Activated T-helper 17 cell treated with anti-CD3 and anti-CD28 coated beads, Interleukin-2, amount 50 U/mL, for 72 hours (primary cell): ENCODE data around the gene DNAAF3. TPM values are rescaled to one million over a fixed set of nuclear protein-coding genes. Genes with fewer than 3 reads are reported as not detected.
"Not testable (repeated sequence)": the region's sequence is repeated elsewhere in the genome, so short reads cannot be mapped to it uniquely, and the experiment has no call there.

Experiments
- ATAC-seq: fragments of 150-1000 bp; cut with Tn5 transposase; replicated peaks from 2 replicates; pipeline ENCODE4 v1.10.0; 2021; ENCODE audit warnings: mild to moderate bottlenecking, moderate library complexity
- H3K27ac Mint-ChIP-seq: one replicate; pipeline ENCODE4 v1.8.0; 2022; ENCODE audit warnings: mixed read lengths
- H3K27me3 Mint-ChIP-seq: one replicate; pipeline ENCODE4 v1.8.0; 2022; ENCODE audit warnings: mixed read lengths
- H3K36me3 Mint-ChIP-seq: one replicate; pipeline ENCODE4 v1.8.0; 2022; ENCODE audit warnings: low read depth, mild to moderate bottlenecking, mixed read lengths
- H3K4me1 Mint-ChIP-seq: one replicate; pipeline ENCODE4 v1.8.0; 2022; ENCODE audit warnings: mixed read lengths
- H3K4me3 Mint-ChIP-seq: one replicate; pipeline ENCODE4 v1.8.0; 2022; ENCODE audit warnings: mild to moderate bottlenecking, mixed read lengths
- H3K9me3 Mint-ChIP-seq: one replicate; pipeline ENCODE4 v1.8.0; 2022; ENCODE audit warnings: mixed read lengths
- total RNA-seq, 2 donors: library from RNA; stranded (reverse); gene quantifications; one replicate each; pipeline ENCODE4 v1.2.3, GENCODE V29; 2022

Gene DNAAF3
- under 1 TPM in 1 of 2 donors, not detected in 1; 0.35 TPM for total RNA-seq

GRCh38 chr19:55166530-55167268 lies at the start of gene DNAAF3:
DNAAF3 (minus strand) TSS chr19:55166613; CDS start chr19:55166413, 200 bp downstream.
- Mint-ChIP-seq H3K27ac (peak within 1 kb of the TSS; percentile 5), H3K4me1 (peaks cover 10% of the 10 kb centered on the region), H3K9me3 (no peaks in the 10 kb centered on the region), H3K27me3 (peaks cover 46% of the 10 kb centered on the region), H3K4me3 (peak within 1 kb of the TSS; percentile 61), H3K36me3 (peaks cover 10% of the 10 kb centered on the region)
- peak; percentile 97 for ATAC-seq

- H3K4me1 Mint-ChIP-seq, result peaks cover 13% of the 10 kb centered on the region
- no peak overlapping the region for H3K27ac Mint-ChIP-seq
- no peak overlapping the region for H3K4me3 Mint-ChIP-seq
- H3K9me3 Mint-ChIP-seq, result peaks cover 4% of the 10 kb centered on the region
- peaks cover 18% of the 10 kb centered on the region for H3K27me3 Mint-ChIP-seq
- no peak for ATAC-seq
- no peaks in the 10 kb centered on the region for H3K36me3 Mint-ChIP-seq
Measured at GRCh38 chr19:55213547-55213946, 47.1 kb upstream of the DNAAF3 start.

DNA sequence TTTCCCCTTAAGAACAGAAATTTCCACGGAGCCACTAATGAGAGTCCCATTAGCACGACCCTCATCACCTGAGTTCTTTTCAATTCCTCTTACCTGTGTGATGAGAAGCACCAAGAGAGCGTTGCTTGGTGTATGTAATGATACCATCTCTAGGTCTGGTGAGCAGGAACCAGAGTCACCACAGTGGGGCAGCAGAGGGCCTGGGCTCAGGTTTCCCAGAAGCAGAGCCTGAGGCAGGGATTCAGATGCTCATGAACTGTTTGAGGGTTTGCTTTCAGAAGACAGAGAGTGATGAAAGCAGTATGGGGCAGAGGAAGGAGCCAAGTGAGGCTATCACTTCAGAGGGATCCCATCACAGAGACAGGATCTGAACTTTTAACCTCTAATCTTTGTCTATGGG lies 46.0 kb upstream of the DNAAF3 start:
- Mint-ChIP-seq H3K9me3 (peaks cover 4% of the 10 kb centered on the region), H3K4me3 (no peak overlapping the region), H3K27me3 (peaks cover 18% of the 10 kb centered on the region), H3K27ac (no peak overlapping the region), H3K36me3 (no peaks in the 10 kb centered on the region), H3K4me1 (peaks cover 13% of the 10 kb centered on the region)
- ATAC-seq, result peak; percentile 71

GRCh38 chr19:55209693-55210472 lies 43.5 kb upstream of the DNAAF3 start:
- no peaks in the 10 kb centered on the region for H3K9me3 Mint-ChIP-seq
- ATAC-seq, result no peak
- no peak overlapping the region for H3K27ac Mint-ChIP-seq
- no peaks in the 10 kb centered on the region for H3K36me3 Mint-ChIP-seq
- peaks cover 14% of the 10 kb centered on the region for H3K27me3 Mint-ChIP-seq
- no peak overlapping the region for H3K4me3 Mint-ChIP-seq
- H3K4me1 Mint-ChIP-seq, result no peaks in the 10 kb centered on the region

- Mint-ChIP-seq H3K27me3 (peaks cover 14% of the 10 kb centered on the region), H3K4me1 (no peaks in the 10 kb centered on the region), H3K4me3 (no peak within 1 kb of the TSS), H3K27ac (no peak within 1 kb of the TSS), H3K9me3 (no peaks in the 10 kb centered on the region), H3K36me3 (no peaks in the 10 kb centered on the region)
- no peak for ATAC-seq
Measured at GRCh38 chr19:55208880-55209692, 42.7 kb upstream of the DNAAF3 start, which contains the start of gene PTPRH. PTPRH (minus strand) TSS chr19:55209501; CDS start chr19:55209433, 68 bp downstream.

- peaks cover 22% of the 10 kb centered on the region for H3K27me3 Mint-ChIP-seq
- H3K4me3 Mint-ChIP-seq, result no peak overlapping the region
- no peaks in the 10 kb centered on the region for H3K9me3 Mint-ChIP-seq
- ATAC-seq, result peak; percentile 62
- H3K4me1 Mint-ChIP-seq, result no peaks in the 10 kb centered on the region
- no peak overlapping the region for H3K27ac Mint-ChIP-seq
- H3K36me3 Mint-ChIP-seq, result no peaks in the 10 kb centered on the region
Measured at GRCh38 chr19:55206664-55207500, 40.5 kb upstream of the DNAAF3 start.

DNA sequence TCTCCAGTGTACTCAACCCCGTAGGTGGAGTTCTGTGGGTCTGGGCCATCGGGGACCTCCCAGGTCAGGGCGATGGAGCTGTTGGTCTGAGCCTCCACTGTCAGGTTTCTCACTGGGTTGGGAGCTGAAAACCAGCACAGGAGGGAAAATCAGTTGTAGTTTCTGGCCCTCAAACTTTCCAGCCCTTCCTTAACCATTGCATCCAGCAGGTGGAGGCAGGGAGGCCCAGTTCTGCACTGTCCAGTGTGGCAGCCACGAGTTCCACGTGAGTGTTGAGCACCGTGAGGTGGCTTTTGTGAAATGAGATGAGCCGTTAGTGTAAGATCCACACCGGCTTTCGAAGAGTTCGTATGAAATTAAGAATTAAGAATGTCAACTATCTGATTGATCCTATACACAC lies 35.8 kb upstream of the DNAAF3 start:
- H3K4me3 Mint-ChIP-seq, H3K4me1 Mint-ChIP-seq, ATAC-seq, H3K9me3 Mint-ChIP-seq, H3K27ac Mint-ChIP-seq, H3K36me3 Mint-ChIP-seq: not testable (repeated sequence)
- peaks cover 32% of the 10 kb centered on the region for H3K27me3 Mint-ChIP-seq

- H3K4me3 Mint-ChIP-seq, result no peak overlapping the region
- no peak for ATAC-seq
- peaks cover 27% of the 10 kb centered on the region for H3K27me3 Mint-ChIP-seq
- H3K9me3 Mint-ChIP-seq, result no peaks in the 10 kb centered on the region
- no peaks in the 10 kb centered on the region for H3K4me1 Mint-ChIP-seq
- H3K27ac Mint-ChIP-seq, result no peak overlapping the region
- no peaks in the 10 kb centered on the region for H3K36me3 Mint-ChIP-seq
Measured at GRCh38 chr19:55199620-55200204, 33.3 kb upstream of the DNAAF3 start.

DNA sequence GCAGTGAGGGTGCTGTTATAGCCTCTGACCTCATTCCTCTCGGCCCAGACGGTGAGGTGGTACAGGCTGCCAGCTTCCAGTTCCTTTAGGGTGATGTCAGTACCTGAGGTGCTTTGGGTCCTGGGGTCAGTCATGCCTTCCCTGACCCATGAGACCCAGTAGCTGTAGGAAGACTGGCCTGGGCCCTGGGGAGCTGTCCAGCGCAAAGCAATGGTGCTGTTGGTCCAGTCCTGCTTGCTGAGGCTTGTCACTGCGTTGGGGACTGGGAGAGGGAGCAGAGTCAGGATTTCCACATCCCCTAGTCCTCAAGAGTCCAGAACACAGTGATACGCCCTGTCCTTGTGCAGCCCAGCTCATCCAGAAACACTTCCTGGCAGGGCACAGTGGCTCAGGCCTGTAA lies 32.2 kb upstream of the DNAAF3 start:
- Mint-ChIP-seq H3K27ac (no peak overlapping the region), H3K4me1 (no peaks in the 10 kb centered on the region), H3K36me3 (no peaks in the 10 kb centered on the region), H3K27me3 (peaks cover 24% of the 10 kb centered on the region), H3K4me3 (no peak overlapping the region), H3K9me3 (no peaks in the 10 kb centered on the region)
- no peak for ATAC-seq

DNA sequence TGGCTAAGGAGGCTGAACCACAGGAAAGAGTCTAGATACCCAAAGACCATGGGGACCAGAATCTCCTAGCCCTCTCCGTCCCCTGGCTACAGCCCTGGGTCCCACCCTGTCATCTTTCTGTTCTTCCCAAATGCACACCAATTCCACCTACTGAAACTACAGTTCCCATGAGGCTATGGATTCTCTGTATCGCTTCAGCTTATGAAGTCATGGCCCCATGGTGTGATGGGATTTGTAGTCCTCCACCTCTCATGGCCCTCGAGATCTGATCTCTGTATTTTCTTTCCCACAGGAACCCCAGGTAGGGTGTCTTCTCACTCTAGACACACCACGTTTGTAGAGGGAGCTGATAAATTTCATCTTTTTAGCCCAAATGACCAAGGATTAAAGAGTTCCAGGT lies 31.1 kb upstream of the DNAAF3 start:
- Mint-ChIP-seq H3K9me3 (no peaks in the 10 kb centered on the region), H3K36me3 (no peaks in the 10 kb centered on the region), H3K27ac (no peak overlapping the region), H3K4me1 (no peaks in the 10 kb centered on the region), H3K4me3 (no peak overlapping the region), H3K27me3 (peaks cover 20% of the 10 kb centered on the region)
- no peak for ATAC-seq

GRCh38 chr19:55196803-55197202 lies 30.4 kb upstream of the DNAAF3 start:
- peaks cover 21% of the 10 kb centered on the region for H3K27me3 Mint-ChIP-seq
- H3K9me3 Mint-ChIP-seq, result no peaks in the 10 kb centered on the region
- H3K4me1 Mint-ChIP-seq, result no peaks in the 10 kb centered on the region
- no peak for ATAC-seq
- H3K27ac Mint-ChIP-seq, result no peak overlapping the region
- no peak overlapping the region for H3K4me3 Mint-ChIP-seq
- no peaks in the 10 kb centered on the region for H3K36me3 Mint-ChIP-seq

DNA sequence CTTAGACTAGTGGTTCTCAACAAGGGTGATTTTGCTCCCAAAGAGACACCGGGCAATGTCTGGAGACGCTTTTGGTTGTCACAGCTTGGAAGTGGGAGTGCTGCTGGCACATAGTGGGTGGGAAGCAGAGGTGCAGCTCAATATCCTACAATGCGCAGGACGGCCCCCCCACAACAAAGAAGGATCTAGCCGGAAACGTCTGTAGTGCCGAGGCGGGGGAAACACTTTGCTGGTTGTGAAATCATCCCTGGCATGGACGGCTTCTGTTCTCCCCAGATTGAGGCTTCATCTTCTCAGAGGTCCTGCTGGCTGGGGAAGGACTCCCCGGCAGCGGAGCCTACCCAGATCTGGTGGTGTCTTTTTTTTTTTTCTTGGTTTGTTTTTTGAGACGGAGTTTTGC lies 27.1 kb upstream of the DNAAF3 start:
- ATAC-seq, result no peak

GRCh38 chr19:55189403-55189835 lies 23.0 kb upstream of the DNAAF3 start:
- Mint-ChIP-seq H3K27me3 (peaks cover 11% of the 10 kb centered on the region), H3K9me3 (no peaks in the 10 kb centered on the region), H3K4me3 (no peak overlapping the region), H3K4me1 (peaks cover 4% of the 10 kb centered on the region), H3K27ac (no peak overlapping the region), H3K36me3 (no peaks in the 10 kb centered on the region)
- ATAC-seq, result no peak

More for the DNA sequence above, 27.1 kb upstream of the DNAAF3 start:
- Mint-ChIP-seq H3K27me3 (peaks cover 8% of the 10 kb centered on the region), H3K27ac (no peak overlapping the region), H3K9me3 (no peaks in the 10 kb centered on the region), H3K4me1 (peaks cover 4% of the 10 kb centered on the region), H3K36me3 (no peaks in the 10 kb centered on the region), H3K4me3 (no peak overlapping the region)
